PFSK-1 (cell line): Measurements from ENCODE around the gene FYN.

ENCODE experiments used
- POLR2AphosphoS5 ChIP-seq: IDR thresholded peaks from 2 replicates; pipeline ENCODE4 v1.6.1; 2012; ENCODE audit warnings: low read depth, mild to moderate bottlenecking, control low read depth, low read length, moderate library complexity
- TAF1 ChIP-seq: IDR thresholded peaks from 2 replicates; pipeline ENCODE4 v1.6.1; 2012; ENCODE audit warnings: low read length, control low read depth, borderline replicate concordance; ENCODE audit not compliant: insufficient read depth
- TF ChIP-seq, protein P1 (sequence below), 2 experiments: IDR thresholded peaks; 2 replicates each; pipeline versions ENCODE4 v1.6.1 to v1.8.0; 2011 to 2012; ENCODE audit warnings: low read depth in 2 of 2, low read length in 2 of 2, control low read depth in 1 of 2, inconsistent platforms in 1 of 2, mild to moderate bottlenecking in 1 of 2, moderate library complexity in 1 of 2; ENCODE audit not compliant: insufficient read depth in 1 of 2

DNA sequence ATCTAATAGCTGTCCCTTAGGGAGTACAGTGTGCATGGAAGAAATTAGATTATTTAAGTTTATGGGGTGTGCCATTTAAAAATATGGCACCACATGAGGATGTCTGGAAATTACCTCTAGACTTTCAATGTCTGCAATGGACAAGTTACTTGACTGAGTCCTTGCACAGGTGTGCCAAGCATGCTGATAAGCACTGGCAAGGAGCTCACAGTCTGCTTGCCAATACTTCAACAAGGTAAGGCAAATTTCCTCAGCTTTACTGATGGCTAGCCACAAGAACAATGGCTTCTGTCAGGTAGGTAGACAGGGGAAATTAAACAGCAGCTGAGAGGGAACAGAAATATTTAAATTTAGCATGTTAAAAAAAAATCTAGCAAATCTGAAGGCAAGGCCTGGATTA is 176.4 kb downstream of the FYN start:
- TF ChIP-seq POLR2AphosphoS5 (no peak), TAF1 (no peak)
- TF ChIP-seq, protein P1, sequence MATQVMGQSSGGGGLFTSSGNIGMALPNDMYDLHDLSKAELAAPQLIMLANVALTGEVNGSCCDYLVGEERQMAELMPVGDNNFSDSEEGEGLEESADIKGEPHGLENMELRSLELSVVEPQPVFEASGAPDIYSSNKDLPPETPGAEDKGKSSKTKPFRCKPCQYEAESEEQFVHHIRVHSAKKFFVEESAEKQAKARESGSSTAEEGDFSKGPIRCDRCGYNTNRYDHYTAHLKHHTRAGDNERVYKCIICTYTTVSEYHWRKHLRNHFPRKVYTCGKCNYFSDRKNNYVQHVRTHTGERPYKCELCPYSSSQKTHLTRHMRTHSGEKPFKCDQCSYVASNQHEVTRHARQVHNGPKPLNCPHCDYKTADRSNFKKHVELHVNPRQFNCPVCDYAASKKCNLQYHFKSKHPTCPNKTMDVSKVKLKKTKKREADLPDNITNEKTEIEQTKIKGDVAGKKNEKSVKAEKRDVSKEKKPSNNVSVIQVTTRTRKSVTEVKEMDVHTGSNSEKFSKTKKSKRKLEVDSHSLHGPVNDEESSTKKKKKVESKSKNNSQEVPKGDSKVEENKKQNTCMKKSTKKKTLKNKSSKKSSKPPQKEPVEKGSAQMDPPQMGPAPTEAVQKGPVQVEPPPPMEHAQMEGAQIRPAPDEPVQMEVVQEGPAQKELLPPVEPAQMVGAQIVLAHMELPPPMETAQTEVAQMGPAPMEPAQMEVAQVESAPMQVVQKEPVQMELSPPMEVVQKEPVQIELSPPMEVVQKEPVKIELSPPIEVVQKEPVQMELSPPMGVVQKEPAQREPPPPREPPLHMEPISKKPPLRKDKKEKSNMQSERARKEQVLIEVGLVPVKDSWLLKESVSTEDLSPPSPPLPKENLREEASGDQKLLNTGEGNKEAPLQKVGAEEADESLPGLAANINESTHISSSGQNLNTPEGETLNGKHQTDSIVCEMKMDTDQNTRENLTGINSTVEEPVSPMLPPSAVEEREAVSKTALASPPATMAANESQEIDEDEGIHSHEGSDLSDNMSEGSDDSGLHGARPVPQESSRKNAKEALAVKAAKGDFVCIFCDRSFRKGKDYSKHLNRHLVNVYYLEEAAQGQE (IDR thresholded peaks at IDR 0.05; ENCODE audit: insufficient read depth in 1 of 2, low read depth in 2 of 2, low read length in 2 of 2): no peak
